Measurements from ENCODE around the gene OR5H2.
A peak's percentile ranks its signal among the peaks of the same experiment; 100 is the strongest.
"Not testable (repeated sequence)": the region's sequence is repeated elsewhere in the genome, so short reads cannot be mapped to it uniquely, and the experiment has no call there.

OR5H2 gene
- total RNA-seq = 0 reads per million in 2 experiments

DNA sequence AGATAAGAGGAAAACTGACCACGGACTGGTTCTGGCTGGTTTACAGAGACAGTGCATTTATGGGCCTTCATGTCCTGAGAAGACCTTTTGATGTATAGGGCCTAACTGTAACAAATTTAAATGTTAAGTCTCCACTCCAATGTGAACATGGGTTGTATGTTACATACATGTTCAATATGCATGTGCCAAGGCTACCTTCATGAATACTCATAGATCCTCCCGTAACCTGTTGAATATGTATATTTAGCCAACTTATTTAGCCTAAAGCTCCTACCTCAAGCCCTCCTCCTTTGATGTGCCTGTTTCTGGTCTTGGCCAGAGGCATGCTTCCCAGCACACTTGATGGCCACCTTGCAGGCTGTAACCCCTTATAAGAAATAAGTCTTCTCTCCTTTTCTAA is at the start of gene OR5H2:
OR5H2 (plus strand) TSS at position 301 of the 400 bp plus-strand sequence. CDS start 398 bp downstream, outside the sequence.
- no peak for DNase-seq (ENCODE audit: low read depth)

- DNase-seq (ENCODE audit: low read depth) = no peak
These were observed 48.8 kb upstream of the OR5H2 start for GRCh38 chr3:98233468-98233867.

GRCh38 chr3:98240131-98240530 is 42.2 kb upstream of the OR5H2 start:
- DNase-seq (ENCODE audit: low read depth) = no peak

GRCh38 chr3:98242155-98242554 is 40.1 kb upstream of the OR5H2 start:
- no peak for DNase-seq (ENCODE audit: low read depth)

GRCh38 chr3:98243843-98244242 is 38.5 kb upstream of the OR5H2 start:
- no peak for DNase-seq (ENCODE audit: low read depth)

GRCh38 chr3:98246142-98246541 is 36.2 kb upstream of the OR5H2 start:
- no peak for DNase-seq (ENCODE audit: low read depth)

DNA sequence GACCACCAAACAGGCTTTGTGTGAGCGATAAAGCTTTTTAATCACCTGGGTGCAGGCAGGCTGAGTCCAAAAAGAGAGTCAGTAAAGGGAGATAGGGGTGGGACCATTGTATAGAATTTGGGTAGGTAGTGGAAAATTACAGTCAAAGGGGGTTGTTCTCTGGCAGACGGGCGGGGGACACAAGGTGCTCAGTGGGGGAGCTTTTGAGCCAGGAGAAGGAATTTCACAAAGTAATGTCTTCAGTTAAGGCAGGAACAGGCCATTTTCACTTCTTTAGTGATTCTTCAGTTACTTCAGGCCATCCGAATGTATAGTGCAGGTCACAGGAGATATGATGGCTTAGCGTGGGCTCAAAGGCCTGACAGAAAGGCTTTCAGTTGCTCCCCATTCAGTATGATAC is 26.3 kb upstream of the OR5H2 start:
- not testable (repeated sequence) for DNase-seq (ENCODE audit: low read depth)

DNA sequence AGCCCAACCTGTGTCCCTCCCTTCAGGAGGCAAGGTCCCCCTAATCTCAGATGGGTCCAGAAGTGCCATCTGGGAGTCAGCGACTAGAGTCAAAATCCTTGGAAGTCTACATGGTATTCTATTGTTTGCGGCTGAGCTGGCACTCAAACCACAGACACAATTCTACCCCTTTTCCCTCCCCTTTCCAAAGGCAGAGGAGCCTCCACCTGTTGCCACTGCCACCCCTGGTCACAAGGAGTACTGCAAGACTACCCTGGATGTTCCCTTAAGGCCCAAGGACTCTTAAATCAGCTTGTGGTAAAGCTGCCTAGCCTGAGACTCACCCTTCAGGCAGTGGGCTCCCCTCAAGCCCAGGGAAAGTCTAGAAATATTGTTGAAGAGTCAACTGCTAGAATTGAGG is 22.6 kb upstream of the OR5H2 start:
- no peak for DNase-seq (ENCODE audit: low read depth)

- no peak for DNase-seq (ENCODE audit: low read depth)
These were observed 20.3 kb upstream of the OR5H2 start for GRCh38 chr3:98262046-98262445.

DNA sequence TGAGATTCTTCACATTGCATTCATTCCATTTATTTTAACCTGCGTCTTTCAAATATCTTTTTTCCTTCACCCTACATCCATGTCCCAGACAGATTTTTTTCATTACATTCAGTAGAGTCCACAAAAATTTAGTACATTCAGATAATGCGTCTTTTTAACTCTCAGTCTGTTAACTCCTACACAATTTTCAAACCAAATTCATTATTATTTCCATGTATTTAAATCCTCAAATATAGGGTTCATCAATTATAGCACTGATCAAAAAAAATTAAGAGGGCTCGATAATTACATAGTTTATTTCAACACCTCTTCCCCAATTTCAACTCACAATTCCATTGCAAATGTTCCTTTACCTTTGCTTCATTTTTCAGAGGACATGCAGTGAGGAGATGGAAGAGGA is 18.4 kb upstream of the OR5H2 start, which contains the start of gene OR5H6:
OR5H6 (plus strand) TSS at position 301 of the 400 bp plus-strand sequence; CDS start at position 390, 89 bp downstream.
- DNase-seq (ENCODE audit: low read depth) = no peak

GRCh38 chr3:98269846-98270245 is 12.5 kb upstream of the OR5H2 start:
- no peak for DNase-seq (ENCODE audit: low read depth)

DNA sequence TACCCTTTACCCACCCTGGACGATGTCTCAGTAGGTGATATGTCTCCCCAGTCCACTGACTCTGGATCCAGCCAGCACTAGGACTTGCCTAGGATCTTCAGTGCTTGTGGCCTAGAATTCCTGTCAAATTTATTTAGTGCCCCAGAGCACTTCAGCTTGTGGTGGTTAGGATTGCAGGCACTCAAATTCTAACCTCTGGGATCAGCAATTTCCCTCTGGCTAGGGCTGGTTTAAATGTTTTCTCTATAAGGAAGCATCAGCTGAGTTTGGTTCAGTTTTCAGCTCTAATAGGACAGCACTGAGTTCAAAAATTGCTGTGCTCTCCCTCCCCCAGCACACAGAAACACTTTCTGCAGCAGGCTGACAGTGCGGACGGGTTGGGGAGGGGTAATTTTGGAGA is 10.2 kb upstream of the OR5H2 start:
- no peak for DNase-seq (ENCODE audit: low read depth)

GRCh38 chr3:98274914-98275313 is 7.4 kb upstream of the OR5H2 start:
- DNase-seq (ENCODE audit: low read depth) = no peak

GRCh38 chr3:98290916-98291315 is 8.6 kb downstream of the OR5H2 start:
- DNase-seq (ENCODE audit: low read depth) = no peak

DNA sequence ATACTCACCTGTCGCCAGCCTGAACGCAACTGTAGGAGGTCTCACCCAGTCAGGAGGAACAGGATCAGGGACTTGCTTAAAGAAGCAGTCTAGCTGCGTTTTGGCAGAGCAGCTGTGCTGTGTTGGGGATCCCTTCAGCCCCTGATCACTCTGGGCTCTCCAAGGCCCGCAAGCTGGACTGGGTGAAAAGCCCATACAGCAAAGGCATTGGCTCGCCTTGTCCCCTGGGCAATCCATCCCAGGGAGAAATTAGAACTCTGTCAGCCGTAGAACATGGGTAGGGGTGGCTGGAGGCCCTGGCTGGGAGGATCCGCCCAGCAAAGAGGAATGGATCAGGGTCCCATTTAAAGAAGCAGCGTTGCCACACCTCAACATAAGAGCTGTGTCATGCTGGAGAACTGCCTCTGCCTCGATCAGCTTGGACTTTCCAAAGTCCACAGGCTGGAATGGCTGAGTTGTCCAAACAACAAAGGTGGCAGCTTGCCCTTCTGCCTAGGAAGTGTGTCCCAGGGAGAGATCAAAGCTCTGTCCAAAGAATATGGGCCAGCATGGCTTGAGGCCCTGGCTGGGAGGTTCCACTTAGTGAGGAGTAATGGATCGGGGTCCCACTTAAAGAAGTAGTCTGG is 9.1 kb downstream of the OR5H2 start:
- no peak for DNase-seq (ENCODE audit: low read depth)

GRCh38 chr3:98322101-98322500 is 39.8 kb downstream of the OR5H2 start:
- DNase-seq (ENCODE audit: low read depth) = no peak

- DNase-seq (ENCODE audit: low read depth) = no peak
These were observed 40.4 kb downstream of the OR5H2 start for GRCh38 chr3:98322686-98323085.

GRCh38 chr3:98323425-98323824 is 41.1 kb downstream of the OR5H2 start:
- no peak for DNase-seq (ENCODE audit: low read depth)

DNA sequence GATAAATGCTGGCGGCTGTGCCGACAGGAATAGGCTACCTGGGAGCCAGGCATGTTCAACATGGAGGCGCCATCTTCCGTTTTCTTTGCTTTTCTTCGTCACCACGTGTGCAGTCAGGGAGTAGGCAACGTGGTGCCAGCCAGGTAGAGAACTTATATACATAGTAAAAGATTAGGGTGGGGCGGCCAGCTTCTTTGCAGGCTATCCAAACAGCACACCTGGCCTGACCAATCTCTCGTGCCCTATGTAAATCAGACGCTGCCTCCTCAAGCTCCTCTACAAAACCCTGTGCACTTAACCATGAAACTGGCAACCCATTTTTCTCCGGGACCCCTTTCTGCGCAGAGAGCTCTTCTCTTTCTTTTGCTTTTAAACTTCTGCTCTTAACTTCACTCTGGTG is 42.8 kb downstream of the OR5H2 start:
- no peak for DNase-seq (ENCODE audit: low read depth)

DNA sequence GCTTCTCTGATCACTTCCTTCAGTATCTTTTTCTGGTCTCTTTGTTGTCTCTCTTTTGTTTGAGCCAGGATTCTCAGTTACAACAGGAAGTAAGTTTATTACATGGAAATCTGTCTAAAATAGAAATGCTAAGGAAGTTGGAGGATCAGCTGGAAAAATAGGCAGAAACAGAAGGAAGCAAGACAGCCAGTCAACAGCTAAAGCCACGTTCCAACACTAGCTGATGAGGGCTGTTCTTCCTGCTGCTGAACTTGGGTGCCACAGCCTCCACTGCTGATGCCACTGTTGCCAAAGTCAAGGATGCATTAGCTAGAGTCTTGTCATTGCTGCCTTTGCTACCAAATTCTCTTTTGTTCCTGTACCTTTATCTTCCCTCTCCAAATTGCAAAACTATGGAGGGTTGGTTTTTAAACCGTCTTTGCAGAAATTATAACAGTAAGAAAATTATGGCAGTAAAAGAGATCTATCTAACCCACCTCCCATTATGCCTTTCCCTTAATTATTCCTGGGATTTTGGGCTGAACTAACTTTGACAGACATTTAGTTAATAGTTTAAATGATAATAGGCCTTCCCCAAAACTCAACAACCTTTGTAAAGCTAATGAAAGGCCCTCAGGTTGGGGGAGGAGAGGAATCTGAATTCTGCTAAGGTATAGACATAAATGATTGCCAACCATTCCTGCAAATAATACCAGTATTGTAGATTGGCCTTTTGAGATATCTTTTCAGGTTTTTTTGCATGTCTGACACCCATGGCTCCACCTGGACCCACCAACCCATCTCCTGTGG is 44.0 kb downstream of the OR5H2 start:
- no peak for DNase-seq (ENCODE audit: low read depth)

- DNase-seq (ENCODE audit: low read depth) = no peak
These were observed 44.6 kb downstream of the OR5H2 start for GRCh38 chr3:98326945-98327344.

DNA sequence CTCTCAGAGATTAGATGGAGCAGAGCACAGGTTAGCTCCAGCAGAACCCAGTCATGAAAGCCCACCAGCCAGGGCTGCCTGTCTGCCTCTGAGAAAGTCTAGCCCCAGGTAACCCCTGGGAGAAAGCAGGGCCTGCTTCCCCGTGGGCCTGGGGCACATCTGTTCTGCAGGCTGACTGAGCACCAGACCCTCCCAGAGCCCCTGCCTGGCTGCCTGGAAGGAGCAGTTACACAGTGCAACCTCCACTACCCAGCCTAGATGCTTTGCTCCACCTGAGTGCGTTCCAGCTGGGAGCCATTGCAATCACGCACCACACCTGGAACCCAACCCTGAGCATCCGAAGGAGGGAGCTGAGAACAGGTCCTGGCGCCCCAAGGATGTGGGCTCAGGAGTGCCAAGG is 46.6 kb downstream of the OR5H2 start:
- no peak for DNase-seq (ENCODE audit: low read depth)

DNA sequence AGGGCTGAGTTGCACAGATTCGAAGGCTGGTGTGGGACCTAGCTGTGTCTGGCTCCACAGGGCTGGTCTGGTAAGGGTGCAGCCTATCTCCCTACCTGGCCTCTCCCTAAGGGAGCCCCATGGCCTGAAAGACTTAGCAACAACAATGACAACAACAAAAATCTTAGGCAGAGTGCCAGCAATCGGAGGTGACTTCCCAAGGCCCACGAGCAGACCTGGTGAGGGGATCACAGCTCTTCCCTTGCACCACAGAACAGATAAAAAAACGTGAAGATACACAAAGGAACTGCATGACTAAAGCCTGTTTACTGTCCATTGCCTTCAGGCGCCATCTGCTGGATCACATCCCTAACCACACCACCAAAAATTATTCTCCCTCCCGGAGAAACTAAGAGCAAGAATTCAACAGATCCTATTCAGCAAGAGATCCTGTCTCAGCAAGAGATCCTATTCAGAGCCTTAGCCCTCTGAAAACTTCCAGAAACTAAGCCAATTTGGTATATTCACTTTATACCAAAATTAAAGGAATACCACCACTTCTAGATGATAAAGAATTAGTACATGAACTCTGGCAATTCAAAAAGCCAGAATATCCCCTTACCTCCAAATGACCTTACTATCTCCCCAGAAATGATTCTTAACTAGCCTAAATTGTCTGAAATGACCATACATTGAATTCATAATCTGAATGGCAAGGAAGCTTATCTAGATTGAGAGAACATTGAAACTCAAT is 47.3 kb downstream of the OR5H2 start:
- DNase-seq (ENCODE audit: low read depth) = peak; percentile 17

Measured in T follicular helper cell (primary cell).